ENCODE data around the gene RNF40.
"Not testable (repeated sequence)": the region's sequence is repeated elsewhere in the genome, so short reads cannot be mapped to it uniquely, and the experiment has no call there.

Gene RNF40

GRCh38 chr16:30805056-30805369 is 42.9 kb downstream of the RNF40 start:
- Histone ChIP-seq H3K4me3 (ENCODE audit: low read length) (no peak overlapping the region), H4K5ac (ENCODE audit: low read length) (peak overlapping the region; percentile 26)
- WGBS (ENCODE audit: extremely low coverage, insufficient coverage, low lambda C conversion rate), result no CpG with 5 or more reads among the region's 8 CpGs

DNA sequence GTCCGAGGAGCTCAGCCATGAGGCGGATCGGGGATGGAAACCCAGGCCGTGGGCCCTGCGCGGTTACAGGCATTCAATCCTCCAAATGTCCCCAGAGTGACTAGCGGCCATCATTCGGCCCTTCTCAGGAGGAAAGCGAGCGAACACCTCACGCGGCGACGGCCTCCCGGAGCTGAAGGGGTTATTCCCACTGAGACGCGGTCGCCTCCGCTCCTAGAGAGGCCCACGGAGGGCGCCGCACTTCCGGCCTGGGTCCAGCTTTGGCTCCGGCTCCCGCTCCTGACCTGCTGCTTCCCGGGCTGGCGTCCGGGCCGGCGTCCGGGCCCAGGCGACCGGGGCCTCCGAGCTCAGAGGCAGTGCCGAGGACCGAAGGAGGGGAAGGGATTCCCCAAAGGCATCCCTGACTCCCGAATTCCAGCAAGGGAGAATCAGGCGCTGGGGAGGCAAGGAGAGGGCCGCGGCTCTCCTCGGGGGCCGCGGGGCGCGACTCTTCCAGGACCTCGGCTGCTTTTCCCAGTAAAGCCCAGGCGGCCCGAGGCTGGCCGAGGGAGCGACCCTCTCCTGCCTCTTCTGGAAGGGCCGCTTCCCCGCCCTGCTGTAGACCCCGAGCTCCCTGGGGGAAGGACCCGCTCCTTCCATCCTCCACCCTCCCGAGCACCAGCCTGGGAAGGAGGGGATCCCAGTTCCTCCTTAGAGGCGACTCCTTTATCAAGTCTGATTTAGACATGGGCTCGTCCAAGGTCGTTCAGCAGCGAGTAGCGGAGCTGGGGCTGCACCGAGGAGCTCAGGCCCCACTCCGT is 43.4 kb downstream of the RNF40 start:
- Histone ChIP-seq H2AK5ac (ENCODE audit: low read length) (peak overlapping the region; percentile 94), H4K5ac (ENCODE audit: low read length) (peak overlapping the region; percentile 81), H3K27me3 (ENCODE audit: insufficient read depth, low read length, poor library complexity) (no peaks in the 10 kb centered on the region), H3K79me2 (ENCODE audit: control insufficient read depth, insufficient read depth, low read length) (no peaks in the 10 kb centered on the region), H2BK5ac (ENCODE audit: low read length) (no peak overlapping the region), H3K18ac (ENCODE audit: low read length) (peak overlapping the region; percentile 62), H3K9ac (ENCODE audit: low read length) (peak overlapping the region; percentile 93), H3K27ac (ENCODE audit: low read depth, low read length) (peak overlapping the region; percentile 88), H3K23ac (ENCODE audit: low read length) (peak overlapping the region; percentile 94), H3K4ac (ENCODE audit: low read depth, low read length) (peak overlapping the region; percentile 74), H3K36me3 (ENCODE audit: control insufficient read depth, insufficient read depth, low read length) (no peaks in the 10 kb centered on the region), H4K8ac (ENCODE audit: low read depth, low read length) (peak overlapping the region; percentile 58), H3K79me1 (ENCODE audit: low read length) (no peaks in the 10 kb centered on the region), H3K4me1 (ENCODE audit: control insufficient read depth, low read depth, low read length) (peaks cover 3% of the 10 kb centered on the region), H3K4me3 (ENCODE audit: low read length) (peak overlapping the region; percentile 91), H2BK15ac (replicated peaks; ENCODE audit: low read depth) (no peak overlapping the region), H3K56ac (ENCODE audit: low read length) (peak overlapping the region; percentile 83), H2BK120ac (ENCODE audit: low read depth, low read length) (no peak overlapping the region), H3K4me2 (ENCODE audit: low read length) (peak overlapping the region; percentile 99)
- peak; percentile 85 for DNase-seq
- no CpG with 5 or more reads among the region's 62 CpGs for WGBS (ENCODE audit: extremely low coverage, insufficient coverage, low lambda C conversion rate)

More at GRCh38 chr16:30805056-30805369, 42.9 kb downstream of the RNF40 start:
- Histone ChIP-seq H2BK15ac (replicated peaks; ENCODE audit: low read depth) (no peak overlapping the region), H3K4ac (ENCODE audit: low read depth, low read length) (peak overlapping the region; percentile 60), H3K4me1 (ENCODE audit: control insufficient read depth, low read depth, low read length) (peaks cover 3% of the 10 kb centered on the region), H3K56ac (ENCODE audit: low read length) (peak overlapping the region; percentile 83), H3K9ac (ENCODE audit: low read length) (peak overlapping the region; percentile 93), H2BK120ac (ENCODE audit: low read depth, low read length) (no peak overlapping the region), H2AK5ac (ENCODE audit: low read length) (no peak overlapping the region), H3K79me2 (ENCODE audit: control insufficient read depth, insufficient read depth, low read length) (no peaks in the 10 kb centered on the region), H3K4me2 (ENCODE audit: low read length) (peak overlapping the region; percentile 23), H2BK5ac (ENCODE audit: low read length) (no peak overlapping the region), H3K79me1 (ENCODE audit: low read length) (no peaks in the 10 kb centered on the region), H3K18ac (ENCODE audit: low read length) (peak overlapping the region; percentile 62), H3K27me3 (ENCODE audit: insufficient read depth, low read length, poor library complexity) (no peaks in the 10 kb centered on the region), H3K36me3 (ENCODE audit: control insufficient read depth, insufficient read depth, low read length) (no peaks in the 10 kb centered on the region), H3K23ac (ENCODE audit: low read length) (no peak overlapping the region), H3K27ac (ENCODE audit: low read depth, low read length) (no peak overlapping the region), H4K8ac (ENCODE audit: low read depth, low read length) (peak overlapping the region; percentile 58)
- no peak for DNase-seq

- Histone ChIP-seq H3K79me2 (ENCODE audit: control insufficient read depth, insufficient read depth, low read length) (no peaks in the 10 kb centered on the region), H3K27me3 (ENCODE audit: insufficient read depth, low read length, poor library complexity) (no peaks in the 10 kb centered on the region), H2BK15ac (replicated peaks; ENCODE audit: low read depth) (no peak overlapping the region), H2AK5ac (ENCODE audit: low read length) (no peak overlapping the region), H3K4me2 (ENCODE audit: low read length) (no peak overlapping the region), H3K23ac (ENCODE audit: low read length) (no peak overlapping the region), H2BK5ac (ENCODE audit: low read length) (no peak overlapping the region), H3K79me1 (ENCODE audit: low read length) (no peaks in the 10 kb centered on the region), H2BK120ac (ENCODE audit: low read depth, low read length) (no peak overlapping the region), H3K56ac (ENCODE audit: low read length) (no peak overlapping the region), H3K4me1 (ENCODE audit: control insufficient read depth, low read depth, low read length) (peaks cover 3% of the 10 kb centered on the region), H3K36me3 (ENCODE audit: control insufficient read depth, insufficient read depth, low read length) (no peaks in the 10 kb centered on the region), H3K27ac (ENCODE audit: low read depth, low read length) (no peak overlapping the region), H3K9ac (ENCODE audit: low read length) (no peak overlapping the region), H3K4ac (ENCODE audit: low read depth, low read length) (no peak overlapping the region), H3K4me3 (ENCODE audit: low read length) (no peak overlapping the region), H3K18ac (ENCODE audit: low read length) (no peak overlapping the region), H4K5ac (ENCODE audit: low read length) (no peak overlapping the region), H4K8ac (ENCODE audit: low read depth, low read length) (no peak overlapping the region)
- WGBS (ENCODE audit: extremely low coverage, insufficient coverage, low lambda C conversion rate), result no CpG with 5 or more reads among the region's 5 CpGs
- no peak for DNase-seq
Observed at GRCh38 chr16:30808146-30808545, 46.0 kb downstream of the RNF40 start.

DNA sequence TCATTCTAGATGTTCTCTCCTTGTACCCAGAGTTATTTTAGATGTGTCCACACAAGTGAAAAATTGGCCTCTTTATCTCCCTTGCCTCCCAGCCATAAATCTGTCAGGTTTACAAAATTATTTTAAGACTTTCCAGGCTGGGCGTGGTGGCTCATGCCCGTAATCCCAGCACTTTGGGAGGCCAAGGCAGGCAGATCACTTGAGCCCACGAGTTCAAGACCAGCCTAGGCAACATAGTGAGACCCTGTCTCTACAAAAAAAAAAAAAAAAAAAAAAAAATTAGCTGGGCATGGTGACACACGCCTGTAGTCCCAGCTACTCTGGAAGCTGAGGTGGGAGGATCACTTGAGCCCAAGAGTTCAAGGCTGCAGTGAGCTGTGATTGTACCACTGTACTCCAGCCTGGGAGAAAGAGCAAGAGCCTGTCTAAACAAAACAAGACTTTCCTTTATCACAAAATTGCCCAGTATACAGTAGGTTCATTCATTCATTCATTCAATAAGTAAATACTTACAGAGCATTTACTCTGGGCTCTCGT is 46.8 kb downstream of the RNF40 start:
- not testable (repeated sequence) for H3K4me2 ChIP-seq (ENCODE audit: low read length); H3K27ac ChIP-seq (ENCODE audit: low read depth, low read length); H4K5ac ChIP-seq (ENCODE audit: low read length); H3K56ac ChIP-seq (ENCODE audit: low read length); H2BK120ac ChIP-seq (ENCODE audit: low read depth, low read length); H3K9ac ChIP-seq (ENCODE audit: low read length); H3K79me1 ChIP-seq (ENCODE audit: low read length); H3K4me3 ChIP-seq (ENCODE audit: low read length); H2BK5ac ChIP-seq (ENCODE audit: low read length); H3K4ac ChIP-seq (ENCODE audit: low read depth, low read length); H2AK5ac ChIP-seq (ENCODE audit: low read length); H3K23ac ChIP-seq (ENCODE audit: low read length); H2BK15ac ChIP-seq (replicated peaks; ENCODE audit: low read depth); H4K8ac ChIP-seq (ENCODE audit: low read depth, low read length); H3K4me1 ChIP-seq (ENCODE audit: control insufficient read depth, low read depth, low read length); H3K18ac ChIP-seq (ENCODE audit: low read length); H3K27me3 ChIP-seq (ENCODE audit: insufficient read depth, low read length, poor library complexity); DNase-seq; H3K36me3 ChIP-seq (ENCODE audit: control insufficient read depth, insufficient read depth, low read length); H3K79me2 ChIP-seq (ENCODE audit: control insufficient read depth, insufficient read depth, low read length)
- WGBS (ENCODE audit: extremely low coverage, insufficient coverage, low lambda C conversion rate), result no CpG with 5 or more reads among the region's 5 CpGs

DNA sequence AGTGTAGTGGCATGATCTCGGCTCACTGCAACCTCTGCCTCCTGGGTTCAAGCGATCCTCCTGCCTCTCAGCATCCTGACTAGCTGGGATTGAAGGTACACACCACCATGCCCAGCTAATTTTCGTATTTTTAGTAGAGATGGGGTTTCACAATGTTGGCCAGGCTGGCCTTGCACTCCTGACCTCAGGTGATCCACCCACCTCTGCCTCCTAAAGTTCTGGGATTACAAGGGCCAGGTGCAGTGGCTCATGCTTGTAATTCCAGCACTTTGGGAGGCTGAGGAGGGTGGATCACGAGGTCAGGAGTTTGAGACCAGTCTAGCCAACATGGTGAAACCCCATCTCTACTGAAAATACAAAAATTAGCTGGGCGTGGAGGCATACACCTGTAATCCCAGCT is 47.6 kb downstream of the RNF40 start:
- H3K27ac ChIP-seq (ENCODE audit: low read depth, low read length); H3K36me3 ChIP-seq (ENCODE audit: control insufficient read depth, insufficient read depth, low read length); H3K18ac ChIP-seq (ENCODE audit: low read length); H3K4ac ChIP-seq (ENCODE audit: low read depth, low read length); H2BK5ac ChIP-seq (ENCODE audit: low read length); H3K27me3 ChIP-seq (ENCODE audit: insufficient read depth, low read length, poor library complexity); DNase-seq; H3K23ac ChIP-seq (ENCODE audit: low read length); H2BK120ac ChIP-seq (ENCODE audit: low read depth, low read length); H3K79me2 ChIP-seq (ENCODE audit: control insufficient read depth, insufficient read depth, low read length); H3K79me1 ChIP-seq (ENCODE audit: low read length); H4K5ac ChIP-seq (ENCODE audit: low read length); H3K4me2 ChIP-seq (ENCODE audit: low read length); H2BK15ac ChIP-seq (replicated peaks; ENCODE audit: low read depth); H3K56ac ChIP-seq (ENCODE audit: low read length); H2AK5ac ChIP-seq (ENCODE audit: low read length); H3K4me3 ChIP-seq (ENCODE audit: low read length); H3K4me1 ChIP-seq (ENCODE audit: control insufficient read depth, low read depth, low read length); H4K8ac ChIP-seq (ENCODE audit: low read depth, low read length); H3K9ac ChIP-seq (ENCODE audit: low read length): not testable (repeated sequence)
- no CpG with 5 or more reads among the region's 5 CpGs for WGBS (ENCODE audit: extremely low coverage, insufficient coverage, low lambda C conversion rate)

All from mesendoderm (in vitro differentiated cells).